ENCODE data around the gene CNTN4.

- TF ChIP-seq CTCF (IDR thresholded peaks at IDR 0.05) = no peak
- no peak for TF ChIP-seq POLR2A (IDR thresholded peaks at IDR 0.05)
Measured at GRCh38 chr3:2599471-2599870, 500.8 kb downstream of the CNTN4 start.

Data from body of pancreas (tissue), 4 donors.